ENCODE data around the gene FDX2.

FDX2 gene

GRCh38 chr19:10356431-10356830 is 40.6 kb upstream of the FDX2 start:
- ChIA-PET POLR2A (ENCODE audit: low non-redundant PET) (no interaction called here), CTCF (no interaction called here)
- H3K27ac ChIP-seq = peak overlapping the region; percentile 8
- no peak for DNase-seq (ENCODE audit: low spot score)
- no peak for TF ChIP-seq CTCF (conservative IDR thresholded peaks at IDR 0.05; ENCODE audit: low read depth)

GRCh38 chr19:10353793-10354391 is 38.1 kb upstream of the FDX2 start:
- ChIA-PET CTCF (no interaction called here), POLR2A (ENCODE audit: low non-redundant PET) (no interaction called here)
- H3K27ac ChIP-seq = no peak overlapping the region
- peak; percentile 45 for DNase-seq (ENCODE audit: low spot score)
- no peak for TF ChIP-seq CTCF (conservative IDR thresholded peaks at IDR 0.05; ENCODE audit: low read depth)

GRCh38 chr19:10352764-10353671 is 37.2 kb upstream of the FDX2 start:
- ChIA-PET POLR2A (ENCODE audit: low non-redundant PET) (no interaction called here), CTCF (no interaction called here)
- no peak for DNase-seq (ENCODE audit: low spot score)
- no peak overlapping the region for H3K27ac ChIP-seq
- TF ChIP-seq CTCF (conservative IDR thresholded peaks at IDR 0.05; ENCODE audit: low read depth) = no peak

- no peak for DNase-seq (ENCODE audit: low spot score)
- no peak for TF ChIP-seq CTCF (conservative IDR thresholded peaks at IDR 0.05; ENCODE audit: low read depth)
- POLR2A ChIA-PET (ENCODE audit: low non-redundant PET) = no interaction called here
- CTCF ChIA-PET = no interaction called here
- H3K27ac ChIP-seq = no peak overlapping the region
Measured at GRCh38 chr19:10346509-10346908, 30.7 kb upstream of the FDX2 start.

GRCh38 chr19:10344780-10345179 is 29.0 kb upstream of the FDX2 start:
- H3K27ac ChIP-seq = no peak overlapping the region
- CTCF ChIA-PET = interaction anchor here (0.7 kb wide), 1 partner anchor 77 kb away, joined by 3 read pairs; no protein-coding TSS in a partner anchor
- POLR2A ChIA-PET (ENCODE audit: low non-redundant PET) = no interaction called here
- TF ChIP-seq CTCF (conservative IDR thresholded peaks at IDR 0.05; ENCODE audit: low read depth) = no peak
- DNase-seq (ENCODE audit: low spot score) = no peak

- no peak overlapping the region for H3K27ac ChIP-seq
- no peak for TF ChIP-seq CTCF (conservative IDR thresholded peaks at IDR 0.05; ENCODE audit: low read depth)
- DNase-seq (ENCODE audit: low spot score) = no peak
- ChIA-PET POLR2A (ENCODE audit: low non-redundant PET) (no interaction called here), CTCF (interaction anchor here (0.6 kb wide), 1 partner anchor 207 kb away, joined by 3 read pairs; no protein-coding TSS in a partner anchor)
Measured at GRCh38 chr19:10343495-10343894, 27.7 kb upstream of the FDX2 start.

Data from RWPE1 (cell line).